ENCODE results near the gene XPO5. TPM values are rescaled to one million over a fixed set of nuclear protein-coding genes. Genes with fewer than 3 reads are reported as not detected.
"Not testable (repeated sequence)": the region's sequence is repeated elsewhere in the genome, so short reads cannot be mapped to it uniquely, and the experiment has no call there.

The XPO5 gene
- polyA plus RNA-seq (2013, experiment 1 of 2; ENCODE audit: insufficient read length) = 24.4 TPM
- polyA plus RNA-seq (2013, experiment 2 of 2; ENCODE audit: insufficient read length) = 27.6 TPM

DNA sequence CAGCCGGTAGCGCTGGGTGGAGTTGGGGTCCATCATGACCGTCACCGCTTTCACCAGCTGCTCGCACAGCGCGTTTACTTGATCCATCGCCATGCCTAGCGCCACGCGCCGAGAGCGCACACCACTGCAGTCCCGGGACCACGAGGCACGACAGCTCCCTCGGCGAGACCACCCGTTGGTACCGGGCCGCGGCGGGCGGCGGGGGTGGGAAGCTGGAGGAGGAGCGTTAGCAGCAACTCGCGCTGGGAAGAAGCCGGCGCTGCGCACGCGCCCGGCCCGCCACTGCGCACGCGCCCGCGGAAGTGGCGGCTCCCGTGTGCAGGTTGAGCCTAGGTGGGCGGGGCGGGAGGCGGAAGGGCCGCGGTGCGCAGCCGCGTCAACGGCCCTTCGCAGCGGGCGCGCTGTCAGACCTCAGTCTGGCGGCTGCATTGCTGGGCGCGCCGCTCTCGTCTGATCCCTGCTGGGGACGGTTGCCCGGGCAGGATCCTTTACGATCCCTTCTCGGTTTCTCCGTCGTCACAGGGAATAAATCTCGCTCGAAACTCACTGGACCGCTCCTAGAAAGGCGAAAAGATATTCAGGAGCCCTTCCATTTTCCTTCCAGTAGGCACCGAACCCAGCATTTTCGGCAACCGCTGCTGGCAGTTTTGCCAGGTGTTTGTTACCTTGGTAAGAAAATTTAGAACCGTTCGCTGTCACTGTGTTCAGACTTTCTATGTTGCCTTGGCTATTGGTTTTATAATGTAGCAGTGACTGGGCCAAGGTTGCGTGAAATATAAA is at the start of gene XPO5, which contains the start of gene POLH:
XPO5 (minus strand) TSS at position 267 of the 780 bp plus-strand sequence; CDS start at position 93, 174 bp downstream.
POLH (plus strand) TSS at position 414 of the 780 bp plus-strand sequence. CDS start 6,135 bp downstream, outside the sequence.
- DNase-seq = peak; percentile 92

DNA sequence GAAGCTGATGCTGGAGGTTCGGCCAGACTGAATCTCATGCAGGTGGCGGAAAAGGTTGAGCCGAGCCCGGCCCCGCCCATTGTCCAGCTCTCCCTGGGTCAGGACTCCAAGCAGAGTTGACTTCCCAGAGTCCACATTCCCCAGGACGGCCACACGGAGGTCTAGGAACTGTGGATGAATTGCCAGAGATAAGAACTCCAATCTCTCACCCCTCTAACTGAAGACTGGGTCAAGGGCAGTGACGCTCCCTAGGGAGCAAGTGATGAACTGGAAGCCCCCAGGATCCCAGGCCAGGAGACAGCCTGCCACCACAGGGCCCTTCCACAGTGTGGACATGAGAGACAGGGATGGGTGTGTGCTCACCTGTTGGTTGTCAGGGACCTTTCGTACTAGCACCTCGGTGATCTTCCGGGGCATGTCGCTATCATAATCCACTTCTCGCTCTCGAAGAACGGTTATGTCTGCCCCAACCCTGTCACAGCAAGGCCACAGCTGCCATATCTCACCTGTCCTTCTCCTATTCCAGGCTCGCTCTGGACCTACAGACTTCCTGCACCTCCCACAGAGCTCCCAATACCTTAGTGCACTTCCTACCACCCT is 49.7 kb upstream of the XPO5 start:
- no peak for DNase-seq

DNA sequence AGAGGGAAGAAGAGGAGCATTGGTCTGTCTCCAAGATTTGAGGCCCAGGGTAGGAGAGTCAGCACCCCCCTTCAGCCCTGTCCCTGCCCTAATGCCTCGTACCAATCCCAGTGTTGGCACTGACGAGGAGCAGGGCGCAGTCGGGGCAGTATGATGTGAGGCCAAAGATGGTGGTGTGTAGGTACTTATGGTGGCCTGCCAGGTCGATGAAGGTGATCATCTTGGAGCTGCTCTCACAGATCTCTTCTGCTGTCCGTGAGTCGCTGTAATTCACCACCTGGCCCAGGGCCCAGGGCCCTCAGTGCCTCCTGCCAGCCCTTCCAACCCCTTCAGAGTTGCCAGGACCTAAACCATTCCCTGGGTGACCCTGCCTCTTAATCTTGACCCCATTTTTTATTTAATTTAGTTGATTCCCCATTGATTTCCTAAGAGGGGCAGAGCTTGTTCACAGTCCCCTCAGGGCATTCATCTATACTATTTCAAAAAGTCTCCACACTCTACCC is 49.0 kb upstream of the XPO5 start:
- DNase-seq = no peak

DNA sequence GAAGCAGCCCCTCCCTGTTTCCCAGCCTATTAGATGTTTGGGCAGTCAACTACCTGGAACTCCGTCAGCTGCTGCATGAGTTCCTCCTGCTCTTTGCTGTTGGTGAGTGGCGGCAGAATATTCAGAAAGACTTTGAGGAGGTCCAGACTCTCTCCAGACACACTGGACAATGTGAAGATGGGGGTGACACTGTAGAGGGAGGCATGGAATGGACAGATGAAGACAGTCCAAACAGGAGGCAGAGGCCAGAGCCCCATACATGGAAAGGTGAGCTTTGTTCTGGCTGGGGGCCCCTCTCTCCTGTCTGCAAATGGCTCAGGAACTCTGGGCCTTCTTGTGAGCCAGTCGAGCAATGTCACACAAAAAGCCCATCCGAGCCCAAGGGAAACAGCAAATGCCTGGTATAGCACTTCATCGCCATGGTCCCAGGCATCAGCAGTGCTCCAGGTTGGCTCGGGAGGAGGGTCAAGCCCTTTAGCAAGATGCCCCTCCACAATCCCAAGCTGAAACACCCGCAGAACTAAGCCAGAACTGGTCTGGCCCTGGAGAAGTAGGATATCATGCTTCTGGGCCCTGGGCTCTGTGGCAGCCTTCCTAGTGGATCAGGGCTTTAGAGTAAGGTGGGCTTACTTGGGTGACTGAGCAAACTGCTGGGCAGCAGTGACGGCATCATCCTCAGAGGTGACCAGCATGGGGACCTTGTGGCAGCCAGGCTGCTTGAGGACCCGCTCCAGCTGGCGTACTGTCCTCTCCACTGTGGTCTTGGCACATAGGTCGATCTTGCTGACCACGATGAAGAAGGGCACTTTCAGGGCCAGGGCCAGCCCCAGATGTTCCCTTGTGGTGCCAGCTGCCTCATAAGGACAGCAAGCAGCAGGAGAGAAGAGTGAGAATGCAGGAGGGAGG is 48.3 kb upstream of the XPO5 start:
- no peak for DNase-seq

DNA sequence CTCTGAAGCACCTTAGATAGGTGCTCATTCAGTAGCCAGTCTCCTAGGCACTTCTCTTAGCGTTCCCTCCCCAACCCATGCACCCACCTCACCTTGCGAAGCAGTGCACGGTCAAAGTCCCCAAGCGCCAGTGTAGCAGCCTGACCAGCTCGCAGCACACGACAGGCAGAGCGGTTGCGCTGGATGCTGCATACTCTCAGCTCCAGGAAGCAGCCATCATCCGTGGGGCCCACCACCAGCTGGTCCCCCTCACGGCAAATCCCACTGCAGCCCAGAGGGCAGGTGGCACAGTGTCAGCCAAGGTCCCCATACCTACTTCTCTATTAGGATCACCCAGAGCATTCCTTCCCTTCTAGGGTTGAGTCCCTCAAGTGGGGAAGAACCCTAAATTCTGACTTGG is 46.7 kb upstream of the XPO5 start:
- no peak for DNase-seq

DNA sequence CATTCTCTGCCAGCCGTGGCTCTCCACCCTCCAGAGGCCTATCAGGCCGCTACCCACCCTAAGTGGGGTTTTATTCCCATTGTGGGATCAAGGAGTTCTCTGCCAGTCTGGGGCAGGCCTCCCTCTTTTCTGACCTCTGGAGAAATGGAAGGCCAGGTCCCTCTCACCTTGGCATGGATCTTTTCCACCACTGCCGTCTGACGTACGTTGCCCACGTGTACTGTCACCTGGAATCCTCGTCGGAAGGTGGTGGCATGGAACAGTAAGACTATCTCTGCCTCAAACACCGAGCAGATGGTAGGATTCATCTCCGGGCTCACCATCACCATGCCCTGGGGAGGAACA is 46.0 kb upstream of the XPO5 start:
- no peak for DNase-seq

DNA sequence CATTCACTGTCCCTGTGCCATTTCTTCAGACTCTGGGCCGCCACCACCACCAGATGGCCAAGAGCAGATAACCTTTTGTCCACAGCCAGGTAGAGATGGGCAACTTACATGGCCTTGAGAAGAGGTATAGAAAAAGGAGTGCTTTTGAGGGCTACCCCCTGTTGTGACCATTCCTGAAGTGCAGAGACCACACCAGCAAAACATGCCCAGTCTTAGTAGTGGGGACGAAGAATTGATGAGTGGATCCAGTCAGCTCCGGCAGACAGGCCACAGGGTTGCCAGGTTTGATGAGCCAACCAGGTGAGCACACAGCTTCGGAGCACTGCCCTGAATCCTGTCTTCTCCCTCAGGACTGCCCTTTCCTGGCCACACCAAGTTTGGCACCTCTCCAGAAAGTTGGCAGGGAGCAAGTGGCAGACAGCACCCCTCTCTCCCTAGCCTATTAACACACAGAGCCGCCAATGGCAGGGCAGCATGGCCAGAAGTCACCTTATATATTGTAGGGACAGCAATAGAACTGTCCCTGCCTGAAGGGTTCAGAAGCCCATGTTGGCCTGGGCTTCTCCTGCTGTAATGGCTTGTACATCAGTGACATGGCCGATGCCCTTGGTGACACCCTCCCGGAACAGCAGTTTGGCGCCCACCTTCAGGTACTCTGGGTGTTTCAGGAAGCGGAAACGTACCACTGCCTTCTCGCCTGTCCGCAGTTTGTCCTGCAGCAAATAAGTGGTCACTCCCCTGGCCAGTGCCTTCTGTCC is 45.4 kb upstream of the XPO5 start:
- DNase-seq = no peak

DNA sequence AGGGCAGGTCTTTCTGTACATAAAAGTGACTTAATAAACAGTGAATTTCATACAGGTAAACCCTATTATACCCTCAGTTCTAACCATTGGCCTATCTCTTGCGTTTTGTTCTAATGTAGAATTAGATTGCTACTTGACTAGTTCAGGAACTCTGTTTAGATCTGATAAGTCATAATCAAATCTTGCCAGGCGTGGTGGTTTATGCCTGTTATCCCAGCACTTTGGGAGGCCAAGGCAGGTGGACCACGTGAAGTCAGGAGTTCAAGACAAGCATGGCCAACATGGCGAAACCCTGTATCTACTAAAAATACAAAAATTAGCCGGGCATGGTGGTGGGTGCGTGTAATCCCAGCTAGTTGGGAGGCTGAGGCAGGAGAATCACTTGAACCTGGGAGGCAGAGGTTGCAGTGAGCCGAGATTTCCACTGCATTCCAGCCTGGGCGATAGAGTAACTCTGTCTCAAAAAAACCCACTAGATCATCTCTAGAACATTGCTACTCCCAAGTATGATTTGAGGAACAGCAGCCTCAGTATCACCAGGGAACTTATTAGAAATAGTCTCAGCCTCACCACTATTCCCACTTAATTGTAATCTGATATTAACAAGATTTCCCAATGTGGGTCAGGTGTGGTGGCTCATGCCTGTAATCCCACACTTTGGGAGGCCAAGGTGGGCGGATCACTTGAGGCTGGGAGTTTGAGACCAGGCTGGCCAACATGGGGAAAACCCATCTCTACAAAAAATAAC is 41.1 kb upstream of the XPO5 start:
- no peak for DNase-seq

DNA sequence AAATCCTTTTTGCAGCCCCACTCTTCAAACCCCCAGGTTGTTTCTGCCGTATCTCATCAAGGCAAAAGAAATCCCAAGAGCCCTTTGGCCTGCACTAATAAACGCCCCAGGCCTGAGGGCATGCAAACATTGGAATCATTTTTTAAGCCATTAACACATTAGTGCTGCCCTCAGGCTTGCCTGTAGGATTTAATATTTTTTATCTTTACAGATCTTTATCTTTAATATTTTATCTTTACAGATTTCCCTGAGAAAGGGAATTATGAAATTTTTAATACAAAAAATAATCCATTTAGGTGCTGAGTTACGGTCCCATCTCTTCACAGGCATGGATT is 38.5 kb upstream of the XPO5 start:
- DNase-seq = no peak

DNA sequence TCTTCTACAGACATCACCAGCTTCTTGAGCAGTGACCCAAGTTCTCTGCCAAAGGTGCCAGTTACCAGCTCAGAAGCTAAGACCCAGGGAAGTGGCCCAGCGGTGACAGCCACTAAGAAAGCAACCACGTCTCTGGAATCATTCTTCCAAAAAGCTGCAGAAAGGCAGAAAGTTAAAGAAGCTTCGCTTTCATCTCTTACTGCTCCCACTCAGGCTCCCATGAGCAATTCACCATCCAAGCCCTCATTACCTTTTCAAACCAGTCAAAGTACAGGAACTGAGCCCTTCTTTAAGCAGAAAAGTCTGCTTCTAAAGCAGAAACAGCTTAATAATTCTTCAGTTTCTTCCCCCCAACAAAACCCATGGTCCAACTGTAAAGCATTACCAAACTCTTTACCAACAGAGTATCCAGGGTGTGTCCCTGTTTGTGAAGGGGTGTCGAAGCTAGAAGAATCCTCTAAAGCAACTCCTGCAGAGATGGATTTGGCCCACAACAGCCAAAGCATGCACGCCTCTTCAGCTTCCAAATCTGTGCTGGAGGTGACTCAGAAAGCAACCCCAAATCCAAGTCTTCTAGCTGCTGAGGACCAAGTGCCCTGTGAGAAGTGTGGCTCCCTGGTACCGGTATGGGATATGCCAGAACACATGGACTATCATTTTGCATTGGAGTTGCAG is 38.0 kb upstream of the XPO5 start:
- DNase-seq = no peak

DNA sequence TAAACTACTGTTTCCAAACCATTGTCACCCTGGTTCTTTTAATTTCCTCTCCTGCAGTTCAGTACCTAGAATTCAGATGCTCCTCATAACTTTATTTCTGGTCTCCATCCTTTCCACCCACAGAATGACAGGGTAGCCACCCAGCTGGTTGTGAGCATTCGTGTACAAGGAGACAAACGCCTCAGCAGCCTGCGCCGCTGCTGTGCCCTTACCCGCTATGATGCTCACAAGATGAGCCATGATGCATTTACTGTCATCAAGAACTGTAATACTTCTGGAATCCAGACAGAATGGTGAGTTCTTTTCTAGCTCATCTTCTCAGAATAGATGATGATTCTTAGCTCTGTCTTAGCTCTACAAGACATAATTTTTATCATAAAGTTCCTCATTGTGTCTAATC is 34.6 kb upstream of the XPO5 start:
- no peak for DNase-seq

DNA sequence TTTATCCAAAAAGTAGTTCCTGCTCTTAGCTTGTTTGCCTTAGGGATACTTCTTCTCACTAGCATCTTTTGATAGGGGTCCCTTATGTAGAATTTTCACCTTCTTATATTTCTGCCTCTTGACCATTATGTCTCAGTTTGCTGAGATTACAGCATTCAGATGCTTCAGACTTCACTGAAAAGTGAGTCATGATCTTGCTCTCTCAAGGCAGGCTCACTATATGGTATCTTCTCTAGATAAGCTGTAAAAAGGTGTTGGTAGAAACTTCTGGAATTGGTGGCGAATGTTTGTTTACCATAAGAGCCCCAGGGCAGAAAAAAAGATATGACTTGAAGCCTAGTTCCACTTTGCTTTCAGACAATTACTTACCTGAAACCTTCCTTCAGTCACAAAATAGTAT is 33.6 kb upstream of the XPO5 start:
- DNase-seq = no peak

DNA sequence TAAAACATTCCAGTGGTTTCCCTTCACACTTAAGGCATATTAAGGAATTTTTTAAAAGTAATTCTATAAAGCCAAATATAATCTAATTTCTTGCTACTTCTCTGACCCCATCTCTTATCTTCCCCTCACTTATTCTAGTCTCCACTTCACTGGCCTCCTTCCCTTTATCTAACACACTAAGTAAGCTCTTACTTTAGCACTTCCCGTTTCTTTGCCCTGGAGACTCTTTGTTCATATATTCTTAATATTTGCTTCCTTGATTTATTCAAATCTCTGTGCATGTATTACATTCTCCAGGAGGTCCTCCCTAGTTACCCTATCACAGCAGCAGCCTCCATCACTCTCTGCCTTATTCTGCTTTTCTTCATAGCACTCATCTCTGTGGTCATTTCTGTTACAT is 33.0 kb upstream of the XPO5 start:
- DNase-seq = no peak

DNA sequence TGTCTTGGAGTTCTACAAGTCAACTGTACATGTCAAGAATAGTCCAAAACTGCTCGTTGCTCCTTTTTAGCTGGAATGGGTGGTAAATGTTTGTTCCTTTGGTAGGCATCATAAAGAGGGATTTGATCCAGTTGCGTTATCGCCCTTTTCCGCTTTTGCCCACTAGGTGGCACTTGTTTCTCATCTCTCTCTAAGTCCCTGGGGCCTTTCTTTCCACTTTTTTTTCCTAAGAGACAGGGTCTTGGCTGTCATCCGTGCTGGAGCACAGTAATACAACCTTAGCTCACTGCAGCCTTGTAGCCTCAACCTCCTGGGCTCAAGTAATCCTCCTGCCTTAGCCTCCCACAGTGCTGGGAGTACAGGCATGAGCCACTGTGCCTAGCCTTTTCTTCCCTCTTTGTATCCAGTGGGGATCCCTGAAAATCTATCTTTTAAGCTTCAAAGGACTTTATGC is 32.5 kb upstream of the XPO5 start:
- peak; percentile 81 for DNase-seq

DNA sequence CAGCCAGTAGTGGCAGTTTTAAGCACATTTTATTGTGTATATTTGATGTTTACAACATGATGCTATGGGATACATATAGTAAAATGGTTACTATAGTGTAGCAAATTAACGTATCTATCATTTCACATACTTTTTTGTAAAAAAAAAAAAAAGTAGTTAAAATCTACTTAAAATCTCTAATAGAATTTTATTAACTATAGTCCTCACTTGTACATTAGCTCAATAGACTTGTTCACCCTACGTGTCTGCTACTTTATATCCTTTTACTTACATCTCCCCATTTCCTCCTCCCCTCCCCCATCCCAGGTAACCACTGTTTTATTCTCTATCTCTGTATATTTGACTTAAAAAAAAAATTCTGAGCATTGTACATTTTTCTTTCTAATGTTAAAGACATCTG is 30.2 kb upstream of the XPO5 start:
- no peak for DNase-seq

DNA sequence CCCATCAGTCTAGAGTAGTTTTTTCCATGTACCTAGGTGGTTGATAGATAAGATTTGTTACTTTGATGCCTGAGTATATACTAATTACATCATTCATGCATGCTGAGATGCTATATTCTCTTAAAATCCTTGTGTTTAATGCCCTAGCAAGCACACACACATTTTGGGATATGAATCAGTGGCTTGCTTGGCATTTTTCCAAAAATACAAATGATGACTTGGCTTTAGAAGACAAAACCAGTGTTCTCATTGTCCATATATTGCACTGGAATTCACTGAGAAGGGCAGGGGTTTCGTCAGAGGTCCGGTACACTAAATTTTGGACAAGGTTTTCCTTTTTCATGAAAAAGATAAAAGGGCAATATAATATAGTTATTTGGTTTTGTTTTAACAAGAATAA is 28.3 kb upstream of the XPO5 start:
- peak; percentile 78 for DNase-seq

DNA sequence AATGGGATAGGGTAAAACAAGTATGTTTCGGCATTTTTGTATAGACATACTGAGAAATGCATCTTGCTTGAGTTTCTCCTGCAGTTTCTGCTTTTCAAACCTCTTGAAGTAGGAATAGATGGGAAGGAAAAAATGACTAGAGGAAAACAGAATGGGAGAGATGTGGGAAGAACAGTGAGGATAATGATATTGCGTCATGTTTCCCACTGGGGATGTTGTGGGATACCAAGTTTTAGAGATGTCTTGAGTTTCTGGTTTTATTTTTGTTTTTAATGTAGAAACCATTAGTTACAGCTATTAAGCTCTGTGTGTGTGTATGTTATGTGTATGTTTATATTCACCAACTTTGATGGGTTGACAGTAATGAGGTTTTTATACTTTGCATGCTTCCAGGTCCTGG is 24.8 kb upstream of the XPO5 start:
- DNase-seq = no peak

DNA sequence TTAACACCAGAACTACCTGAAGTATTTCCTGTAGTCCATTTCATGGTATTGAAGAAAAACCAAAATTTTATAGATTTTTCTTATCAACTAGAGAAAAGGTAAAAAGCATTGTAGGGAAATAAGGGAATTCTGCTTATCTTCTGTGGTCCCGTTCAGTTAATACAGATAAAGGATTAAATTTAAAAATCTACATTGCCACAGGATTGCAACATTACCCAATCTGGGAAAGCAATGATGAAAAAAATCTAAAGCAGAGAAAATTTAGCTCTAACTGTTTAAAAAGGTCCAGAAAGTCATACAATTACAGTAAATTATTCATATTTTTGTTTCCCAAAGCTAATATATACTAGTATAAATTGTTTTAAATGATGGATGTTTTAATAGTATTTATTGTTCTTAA is 18.1 kb upstream of the XPO5 start:
- no peak for DNase-seq

DNA sequence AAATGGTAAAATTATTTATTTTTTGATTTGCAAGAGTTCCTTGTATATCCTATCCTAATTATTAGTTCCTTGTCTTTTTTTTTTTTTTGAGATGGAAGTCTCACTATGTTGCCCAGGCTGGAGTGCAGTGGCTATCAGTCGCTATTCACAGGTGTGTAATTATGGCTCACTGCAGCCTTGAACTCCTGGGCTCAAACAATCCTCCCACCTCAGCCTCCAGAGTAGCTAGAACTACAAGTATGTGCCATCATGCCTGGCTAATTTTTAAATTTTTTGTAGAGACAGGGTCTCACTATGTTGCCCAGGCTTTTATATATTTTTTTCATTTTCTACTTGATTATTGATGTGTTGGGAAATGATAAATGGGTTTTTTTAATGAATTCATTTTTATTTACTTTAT is 13.7 kb upstream of the XPO5 start:
- not testable (repeated sequence) for DNase-seq

DNA sequence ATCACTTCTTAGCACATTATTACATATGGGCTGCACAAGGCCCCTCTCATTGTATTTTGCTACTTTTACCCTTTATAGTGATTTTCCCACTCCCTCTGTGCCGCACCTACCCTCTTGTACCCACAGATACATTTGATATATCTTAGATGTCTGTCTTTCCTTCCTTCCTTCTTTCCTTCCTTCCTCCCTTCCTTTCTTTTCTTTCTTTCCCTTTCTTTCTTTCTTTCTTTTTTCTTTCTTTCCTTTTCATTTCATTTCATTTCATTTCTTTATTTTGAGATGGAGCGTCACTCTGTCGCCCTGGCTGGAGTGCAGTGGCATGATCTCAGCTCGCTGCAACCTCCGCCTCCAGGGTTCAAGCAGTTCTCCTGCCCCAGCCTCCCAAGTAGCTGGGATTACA is 12.4 kb upstream of the XPO5 start:
- no peak for DNase-seq
